Activated naive CD8-positive, alpha-beta T cell treated with anti-CD3 and anti-CD28 coated beads for 36 hours (primary cell): ENCODE data around the gene SHCBP1L. TPM values are rescaled to one million over a fixed set of nuclear protein-coding genes. Genes with fewer than 3 reads are reported as not detected.
A peak's percentile ranks its signal among the peaks of the same experiment; 100 is the strongest.

Experiments used
- DNase-seq: peaks from one replicate; pipeline ENCODE4 v3.0.0; 2021
- H3K27ac Mint-ChIP-seq: one replicate; pipeline ENCODE4 v1.8.0; 2022; ENCODE audit warnings: mild to moderate bottlenecking, moderate library complexity, mixed read lengths
- H3K27me3 Mint-ChIP-seq: one replicate; pipeline ENCODE4 v1.8.0; 2022; ENCODE audit warnings: mild to moderate bottlenecking, mixed read lengths
- H3K36me3 Mint-ChIP-seq: one replicate; pipeline ENCODE4 v1.8.0; 2021; ENCODE audit warnings: mild to moderate bottlenecking, mixed read lengths
- H3K4me1 Mint-ChIP-seq: one replicate; pipeline ENCODE4 v1.8.0; 2021; ENCODE audit warnings: mixed read lengths
- H3K4me3 Mint-ChIP-seq: one replicate; pipeline ENCODE4 v1.8.0; 2022; ENCODE audit warnings: mild to moderate bottlenecking, moderate library complexity, mixed read lengths
- H3K9me3 Mint-ChIP-seq: one replicate; pipeline ENCODE4 v1.8.0; 2022; ENCODE audit warnings: mixed read lengths
- total RNA-seq, 2 experiments: library from RNA; stranded (reverse); gene quantifications; one replicate each; pipeline ENCODE4 v1.2.3, GENCODE V29; 2021

SHCBP1L gene
- total RNA-seq, 2 experiments from 2014 or later: not detected

- Mint-ChIP-seq H3K27me3 (no peaks in the 10 kb centered on the region), H3K27ac (peak overlapping the region; percentile 13), H3K4me3 (no peak overlapping the region), H3K36me3 (peaks cover 58% of the 10 kb centered on the region), H3K9me3 (no peaks in the 10 kb centered on the region), H3K4me1 (peaks cover 24% of the 10 kb centered on the region)
- DNase-seq: no peak
Observed at GRCh38 chr1:182888736-182889531, 64.0 kb downstream of the SHCBP1L start.

- Mint-ChIP-seq H3K4me1 (peaks cover 24% of the 10 kb centered on the region), H3K27ac (peak overlapping the region; percentile 60), H3K9me3 (no peaks in the 10 kb centered on the region), H3K36me3 (peaks cover 68% of the 10 kb centered on the region), H3K4me3 (no peak overlapping the region), H3K27me3 (no peaks in the 10 kb centered on the region)
- DNase-seq: no peak
Observed at GRCh38 chr1:182886985-182887384, 66.0 kb downstream of the SHCBP1L start.

- H3K9me3 Mint-ChIP-seq: no peaks in the 10 kb centered on the region
- H3K27me3 Mint-ChIP-seq: no peaks in the 10 kb centered on the region
- H3K36me3 Mint-ChIP-seq: peaks cover 75% of the 10 kb centered on the region
- no peak for DNase-seq
- H3K27ac Mint-ChIP-seq: no peak overlapping the region
- H3K4me1 Mint-ChIP-seq: peaks cover 23% of the 10 kb centered on the region
- no peak overlapping the region for H3K4me3 Mint-ChIP-seq
Observed at GRCh38 chr1:182885591-182885990, 67.4 kb downstream of the SHCBP1L start.

GRCh38 chr1:182884872-182885271 is 68.1 kb downstream of the SHCBP1L start:
- H3K4me3 Mint-ChIP-seq: no peak overlapping the region
- peaks cover 16% of the 10 kb centered on the region for H3K4me1 Mint-ChIP-seq
- H3K36me3 Mint-ChIP-seq: peaks cover 74% of the 10 kb centered on the region
- H3K9me3 Mint-ChIP-seq: no peaks in the 10 kb centered on the region
- no peak for DNase-seq
- H3K27me3 Mint-ChIP-seq: no peaks in the 10 kb centered on the region
- peak overlapping the region; percentile 42 for H3K27ac Mint-ChIP-seq

GRCh38 chr1:182877842-182878241 is 75.1 kb downstream of the SHCBP1L start:
- H3K27ac Mint-ChIP-seq: peak overlapping the region; percentile 82
- no peaks in the 10 kb centered on the region for H3K27me3 Mint-ChIP-seq
- H3K9me3 Mint-ChIP-seq: no peaks in the 10 kb centered on the region
- peaks cover 71% of the 10 kb centered on the region for H3K36me3 Mint-ChIP-seq
- H3K4me1 Mint-ChIP-seq: peaks cover 35% of the 10 kb centered on the region
- H3K4me3 Mint-ChIP-seq: no peak overlapping the region
- DNase-seq: peak; percentile 58

GRCh38 chr1:182877331-182877730 is 75.6 kb downstream of the SHCBP1L start:
- DNase-seq: no peak
- no peaks in the 10 kb centered on the region for H3K27me3 Mint-ChIP-seq
- H3K36me3 Mint-ChIP-seq: peaks cover 69% of the 10 kb centered on the region
- H3K9me3 Mint-ChIP-seq: no peaks in the 10 kb centered on the region
- peak overlapping the region; percentile 82 for H3K27ac Mint-ChIP-seq
- peaks cover 36% of the 10 kb centered on the region for H3K4me1 Mint-ChIP-seq
- H3K4me3 Mint-ChIP-seq: no peak overlapping the region

GRCh38 chr1:182875889-182876288 is 77.1 kb downstream of the SHCBP1L start:
- Mint-ChIP-seq H3K27ac (peak overlapping the region; percentile 55), H3K36me3 (peaks cover 71% of the 10 kb centered on the region), H3K27me3 (no peaks in the 10 kb centered on the region), H3K4me1 (peaks cover 37% of the 10 kb centered on the region), H3K9me3 (no peaks in the 10 kb centered on the region), H3K4me3 (no peak overlapping the region)
- DNase-seq: no peak

GRCh38 chr1:182872881-182873280 is 80.1 kb downstream of the SHCBP1L start:
- Mint-ChIP-seq H3K4me3 (no peak overlapping the region), H3K9me3 (no peaks in the 10 kb centered on the region), H3K4me1 (peaks cover 34% of the 10 kb centered on the region), H3K27me3 (no peaks in the 10 kb centered on the region), H3K36me3 (peaks cover 56% of the 10 kb centered on the region), H3K27ac (peak overlapping the region; percentile 61)
- no peak for DNase-seq

GRCh38 chr1:182869241-182869666 is 83.7 kb downstream of the SHCBP1L start:
- no peak overlapping the region for H3K4me3 Mint-ChIP-seq
- no peak for DNase-seq
- H3K4me1 Mint-ChIP-seq: peaks cover 30% of the 10 kb centered on the region
- H3K27ac Mint-ChIP-seq: peak overlapping the region; percentile 58
- no peaks in the 10 kb centered on the region for H3K9me3 Mint-ChIP-seq
- no peaks in the 10 kb centered on the region for H3K27me3 Mint-ChIP-seq
- H3K36me3 Mint-ChIP-seq: peaks cover 63% of the 10 kb centered on the region

GRCh38 chr1:182867861-182868260 is 85.1 kb downstream of the SHCBP1L start:
- peaks cover 28% of the 10 kb centered on the region for H3K4me1 Mint-ChIP-seq
- DNase-seq: no peak
- H3K27ac Mint-ChIP-seq: peak overlapping the region; percentile 29
- H3K27me3 Mint-ChIP-seq: no peaks in the 10 kb centered on the region
- H3K36me3 Mint-ChIP-seq: peaks cover 57% of the 10 kb centered on the region
- H3K4me3 Mint-ChIP-seq: no peak overlapping the region
- H3K9me3 Mint-ChIP-seq: no peaks in the 10 kb centered on the region

- Mint-ChIP-seq H3K36me3 (peaks cover 58% of the 10 kb centered on the region), H3K27me3 (no peaks in the 10 kb centered on the region), H3K4me3 (no peak overlapping the region), H3K9me3 (no peaks in the 10 kb centered on the region), H3K27ac (peak overlapping the region; percentile 81), H3K4me1 (peaks cover 52% of the 10 kb centered on the region)
- DNase-seq: no peak
Observed at GRCh38 chr1:182863940-182864339, 89.0 kb downstream of the SHCBP1L start.

GRCh38 chr1:182862827-182863226 is 90.1 kb downstream of the SHCBP1L start:
- no peak for DNase-seq
- Mint-ChIP-seq H3K27ac (peak overlapping the region; percentile 39), H3K4me1 (peaks cover 55% of the 10 kb centered on the region), H3K4me3 (no peak overlapping the region), H3K36me3 (peaks cover 60% of the 10 kb centered on the region), H3K27me3 (no peaks in the 10 kb centered on the region), H3K9me3 (no peaks in the 10 kb centered on the region)

GRCh38 chr1:182861994-182862393 is 91.0 kb downstream of the SHCBP1L start:
- H3K36me3 Mint-ChIP-seq: peaks cover 52% of the 10 kb centered on the region
- peaks cover 56% of the 10 kb centered on the region for H3K4me1 Mint-ChIP-seq
- H3K27me3 Mint-ChIP-seq: no peaks in the 10 kb centered on the region
- no peak overlapping the region for H3K4me3 Mint-ChIP-seq
- peak overlapping the region; percentile 39 for H3K27ac Mint-ChIP-seq
- H3K9me3 Mint-ChIP-seq: no peaks in the 10 kb centered on the region
- DNase-seq: no peak

GRCh38 chr1:182860658-182861057 is 92.3 kb downstream of the SHCBP1L start:
- Mint-ChIP-seq H3K4me1 (peaks cover 45% of the 10 kb centered on the region), H3K36me3 (peaks cover 43% of the 10 kb centered on the region), H3K27ac (peak overlapping the region; percentile 39), H3K9me3 (no peaks in the 10 kb centered on the region), H3K27me3 (no peaks in the 10 kb centered on the region), H3K4me3 (no peak overlapping the region)
- no peak for DNase-seq

GRCh38 chr1:182857212-182857611 is 95.8 kb downstream of the SHCBP1L start:
- peaks cover 28% of the 10 kb centered on the region for H3K4me1 Mint-ChIP-seq
- H3K4me3 Mint-ChIP-seq: no peak overlapping the region
- H3K27me3 Mint-ChIP-seq: no peaks in the 10 kb centered on the region
- no peak overlapping the region for H3K27ac Mint-ChIP-seq
- no peak for DNase-seq
- H3K9me3 Mint-ChIP-seq: no peaks in the 10 kb centered on the region
- H3K36me3 Mint-ChIP-seq: peaks cover 27% of the 10 kb centered on the region

GRCh38 chr1:182855911-182856310 is 97.1 kb downstream of the SHCBP1L start:
- no peak for DNase-seq
- Mint-ChIP-seq H3K27me3 (no peaks in the 10 kb centered on the region), H3K36me3 (peaks cover 26% of the 10 kb centered on the region), H3K4me1 (peaks cover 24% of the 10 kb centered on the region), H3K9me3 (no peaks in the 10 kb centered on the region), H3K4me3 (no peak overlapping the region), H3K27ac (no peak overlapping the region)
